Endothelial cell (in vitro differentiated cells): Measurements from ENCODE around the gene GRAMD2A. TPM values are rescaled to one million over a fixed set of nuclear protein-coding genes. Genes with fewer than 3 reads are reported as not detected.

Experiments
- DNase-seq: peaks from one replicate; pipeline ENCODE4 v3.0.0; 2021; ENCODE audit warnings: low spot score
- H3K27ac Mint-ChIP-seq: one replicate; pipeline ENCODE4 v1.8.0; 2021; ENCODE audit warnings: mixed read lengths, inconsistent platforms; ENCODE audit not compliant: unreplicated experiment
- H3K27me3 Mint-ChIP-seq: one replicate; pipeline ENCODE4 v1.8.0; 2021; ENCODE audit warnings: mild to moderate bottlenecking, moderate library complexity, mixed read lengths, inconsistent platforms; ENCODE audit not compliant: unreplicated experiment
- H3K36me3 Mint-ChIP-seq: one replicate; pipeline ENCODE4 v1.8.0; 2021; ENCODE audit warnings: mild to moderate bottlenecking, low read depth, mixed read lengths, inconsistent platforms; ENCODE audit not compliant: unreplicated experiment
- H3K4me1 Mint-ChIP-seq: one replicate; pipeline ENCODE4 v1.8.0; 2021; ENCODE audit warnings: mild to moderate bottlenecking, mixed read lengths, inconsistent platforms; ENCODE audit not compliant: unreplicated experiment
- H3K4me3 Mint-ChIP-seq: one replicate; pipeline ENCODE4 v1.8.0; 2021; ENCODE audit warnings: mild to moderate bottlenecking, mixed read lengths, inconsistent platforms; ENCODE audit not compliant: unreplicated experiment
- H3K9me3 Mint-ChIP-seq: one replicate; pipeline ENCODE4 v1.8.0; 2021; ENCODE audit warnings: mixed read lengths, inconsistent platforms; ENCODE audit not compliant: unreplicated experiment
- CTCF ChIP-seq: fragments of 200-600 bp; sonication (generic); IDR thresholded peaks from one replicate; pipeline ENCODE4 v1.5.0; 2021; ENCODE audit warnings: antibody characterized with exemption; ENCODE audit not compliant: unreplicated experiment
- total RNA-seq: library from RNA; stranded (reverse); fragmentation: NEBNext Ultra II Directional; extraction: Animal tissue kit (Norgen Biotek cat#: 25700); gene quantifications from one replicate; pipeline ENCODE4 v1.2.1, GENCODE V29; 2021; ENCODE audit not compliant: unreplicated experiment

Gene GRAMD2A
- total RNA-seq, 1 donor from 2014 or later = 0.31 TPM

- no peak for TF ChIP-seq CTCF
- no peak for DNase-seq
- Mint-ChIP-seq H3K9me3 (no peaks in the 10 kb centered on the region), H3K4me1 (peaks cover 8% of the 10 kb centered on the region), H3K36me3 (no peaks in the 10 kb centered on the region), H3K4me3 (no peak overlapping the region), H3K27me3 (peaks cover 1% of the 10 kb centered on the region), H3K27ac (no peak overlapping the region)
These were observed 87.2 kb downstream of the GRAMD2A start for GRCh38 chr15:72110355-72110754.

Other genes starting within 250 kb of the GRAMD2A start
- 39.2 TPM for gene MYO9A, start 79.6 kb downstream of the GRAMD2A start, total RNA-seq
- gene SENP8, start 79.4 kb downstream of the GRAMD2A start, total RNA-seq = 4.1 TPM
- 604 TPM for gene PKM, start 33.4 kb upstream of the GRAMD2A start, total RNA-seq
- 77.4 TPM for gene PARP6, start 74.8 kb upstream of the GRAMD2A start, total RNA-seq
- 0.21 TPM for gene CELF6, start 122.4 kb upstream of the GRAMD2A start, total RNA-seq
- gene HEXA, start 178.2 kb upstream of the GRAMD2A start, total RNA-seq = 123 TPM
- not detected for gene TMEM202, start 200.5 kb upstream of the GRAMD2A start, total RNA-seq